SK-N-MC (cell line): ENCODE measurements around the gene GDPD3.

Source experiments
- EZH2 ChIP-seq: fragments of 200-600 bp; sonication (generic); IDR thresholded peaks from one replicate; pipeline ENCODE4 v1.6.1; 2017; ENCODE audit warnings: antibody characterized with exemption
- FOXP2 ChIP-seq: optimal IDR thresholded peaks from 2 replicates; pipeline ENCODE3; 2011; ENCODE audit warnings: mild to moderate bottlenecking, moderate library complexity; ENCODE audit not compliant: insufficient read depth; ENCODE audit errors: extremely low read length, control extremely low read depth
- POLR2AphosphoS5 ChIP-seq: IDR thresholded peaks from 2 replicates; pipeline ENCODE4 v1.6.1; 2012; ENCODE audit warnings: mild to moderate bottlenecking, low read depth, low read length, borderline replicate concordance

GRCh38 chr16:30085820-30086219, 27.5 kb downstream of the GDPD3 start:
- no peak for TF ChIP-seq EZH2
- TF ChIP-seq POLR2AphosphoS5, result no peak
- TF ChIP-seq FOXP2, result no peak
